ENCODE measurements around the gene CTLA4.

The CTLA4 gene

GRCh38 chr2:203886661-203887151, 19.1 kb downstream of the CTLA4 start:
- H3K36me3 ChIP-seq, result no peaks in the 10 kb centered on the region
- no peak overlapping the region for H3K4me2 ChIP-seq
- H3K27ac ChIP-seq, result no peak overlapping the region
- H4K20me1 ChIP-seq, result no peaks in the 10 kb centered on the region
- no peak for TF ChIP-seq Cebpa-rat (IDR thresholded peaks at IDR 0.05)
- no peak overlapping the region for H3K4me3 ChIP-seq
- no peak overlapping the region for H3K9ac ChIP-seq
- H3K4me1 ChIP-seq, result no peaks in the 10 kb centered on the region
- H3K9me3 ChIP-seq, result no peaks in the 10 kb centered on the region
- no peaks in the 10 kb centered on the region for H3K27me3 ChIP-seq

GRCh38 chr2:203887677-203888076, 20.1 kb downstream of the CTLA4 start:
- H3K9ac ChIP-seq, result no peak overlapping the region
- H3K4me3 ChIP-seq, result no peak overlapping the region
- H3K4me1 ChIP-seq, result no peaks in the 10 kb centered on the region
- no peak overlapping the region for H3K4me2 ChIP-seq
- no peak overlapping the region for H3K27ac ChIP-seq
- no peak for TF ChIP-seq Cebpa-rat (IDR thresholded peaks at IDR 0.05)
- H4K20me1 ChIP-seq, result no peaks in the 10 kb centered on the region
- no peaks in the 10 kb centered on the region for H3K9me3 ChIP-seq
- H3K36me3 ChIP-seq, result no peaks in the 10 kb centered on the region
- no peaks in the 10 kb centered on the region for H3K27me3 ChIP-seq

GRCh38 chr2:203889542-203889941, 22.0 kb downstream of the CTLA4 start:
- Histone ChIP-seq H3K9ac (no peak overlapping the region), H3K4me3 (no peak overlapping the region), H3K27ac (no peak overlapping the region), H3K27me3 (no peaks in the 10 kb centered on the region), H3K9me3 (no peaks in the 10 kb centered on the region), H3K4me2 (no peak overlapping the region), H3K36me3 (no peaks in the 10 kb centered on the region), H4K20me1 (no peaks in the 10 kb centered on the region), H3K4me1 (no peaks in the 10 kb centered on the region)
- no peak for TF ChIP-seq Cebpa-rat (IDR thresholded peaks at IDR 0.05)

GRCh38 chr2:203889944-203890343, 22.4 kb downstream of the CTLA4 start:
- Histone ChIP-seq H3K9ac (no peak overlapping the region), H3K4me1 (no peaks in the 10 kb centered on the region)
- no peak for TF ChIP-seq Cebpa-rat (IDR thresholded peaks at IDR 0.05)

GRCh38 chr2:203890733-203891132, 23.2 kb downstream of the CTLA4 start:
- Histone ChIP-seq H3K27ac (no peak overlapping the region), H3K27me3 (no peaks in the 10 kb centered on the region), H3K9ac (no peak overlapping the region), H4K20me1 (no peaks in the 10 kb centered on the region), H3K4me1 (no peaks in the 10 kb centered on the region), H3K36me3 (no peaks in the 10 kb centered on the region), H3K4me2 (no peak overlapping the region), H3K4me3 (no peak overlapping the region), H3K9me3 (no peaks in the 10 kb centered on the region)
- no peak for TF ChIP-seq Cebpa-rat (IDR thresholded peaks at IDR 0.05)

More at GRCh38 chr2:203889944-203890343, 22.4 kb downstream of the CTLA4 start:
- no peak overlapping the region for H3K4me2 ChIP-seq
- no peak overlapping the region for H3K27ac ChIP-seq
- no peaks in the 10 kb centered on the region for H3K27me3 ChIP-seq
- no peaks in the 10 kb centered on the region for H3K36me3 ChIP-seq
- no peak overlapping the region for H3K4me3 ChIP-seq
- H4K20me1 ChIP-seq, result no peaks in the 10 kb centered on the region
- H3K9me3 ChIP-seq, result no peaks in the 10 kb centered on the region

- Histone ChIP-seq H3K27me3 (no peaks in the 10 kb centered on the region), H3K36me3 (no peaks in the 10 kb centered on the region), H3K9ac (no peak overlapping the region), H3K4me2 (no peak overlapping the region), H3K4me1 (no peaks in the 10 kb centered on the region), H3K27ac (no peak overlapping the region), H3K9me3 (no peaks in the 10 kb centered on the region), H4K20me1 (no peaks in the 10 kb centered on the region), H3K4me3 (no peak overlapping the region)
- no peak for TF ChIP-seq Cebpa-rat (IDR thresholded peaks at IDR 0.05)
Observed at GRCh38 chr2:203891474-203891873, 23.9 kb downstream of the CTLA4 start.

GRCh38 chr2:203892207-203892606, 24.6 kb downstream of the CTLA4 start:
- H3K27me3 ChIP-seq, result no peaks in the 10 kb centered on the region
- TF ChIP-seq Cebpa-rat (IDR thresholded peaks at IDR 0.05), result no peak
- no peaks in the 10 kb centered on the region for H3K36me3 ChIP-seq
- no peaks in the 10 kb centered on the region for H3K9me3 ChIP-seq
- no peaks in the 10 kb centered on the region for H3K4me1 ChIP-seq
- no peaks in the 10 kb centered on the region for H4K20me1 ChIP-seq
- H3K9ac ChIP-seq, result no peak overlapping the region
- H3K4me2 ChIP-seq, result no peak overlapping the region
- no peak overlapping the region for H3K27ac ChIP-seq
- H3K4me3 ChIP-seq, result no peak overlapping the region

- H3K4me3 ChIP-seq, result no peak overlapping the region
- no peaks in the 10 kb centered on the region for H3K4me1 ChIP-seq
- H4K20me1 ChIP-seq, result no peaks in the 10 kb centered on the region
- TF ChIP-seq Cebpa-rat (IDR thresholded peaks at IDR 0.05), result no peak
- no peak overlapping the region for H3K9ac ChIP-seq
- H3K4me2 ChIP-seq, result no peak overlapping the region
- H3K36me3 ChIP-seq, result no peaks in the 10 kb centered on the region
- no peaks in the 10 kb centered on the region for H3K9me3 ChIP-seq
- H3K27ac ChIP-seq, result no peak overlapping the region
- no peaks in the 10 kb centered on the region for H3K27me3 ChIP-seq
Observed at GRCh38 chr2:203893401-203893800, 25.8 kb downstream of the CTLA4 start.

GRCh38 chr2:203893840-203894239, 26.3 kb downstream of the CTLA4 start:
- H3K9ac ChIP-seq, result no peak overlapping the region
- no peaks in the 10 kb centered on the region for H4K20me1 ChIP-seq
- no peaks in the 10 kb centered on the region for H3K27me3 ChIP-seq
- TF ChIP-seq Cebpa-rat (IDR thresholded peaks at IDR 0.05), result no peak
- H3K9me3 ChIP-seq, result no peaks in the 10 kb centered on the region
- H3K4me3 ChIP-seq, result no peak overlapping the region
- H3K4me1 ChIP-seq, result no peaks in the 10 kb centered on the region
- no peak overlapping the region for H3K4me2 ChIP-seq
- H3K27ac ChIP-seq, result no peak overlapping the region
- H3K36me3 ChIP-seq, result no peaks in the 10 kb centered on the region

- H3K4me2 ChIP-seq, result no peak overlapping the region
- no peaks in the 10 kb centered on the region for H3K9me3 ChIP-seq
- no peaks in the 10 kb centered on the region for H3K36me3 ChIP-seq
- no peak overlapping the region for H3K27ac ChIP-seq
- no peaks in the 10 kb centered on the region for H3K4me1 ChIP-seq
- no peak overlapping the region for H3K9ac ChIP-seq
- no peaks in the 10 kb centered on the region for H4K20me1 ChIP-seq
- no peaks in the 10 kb centered on the region for H3K27me3 ChIP-seq
- TF ChIP-seq Cebpa-rat (IDR thresholded peaks at IDR 0.05), result no peak
- H3K4me3 ChIP-seq, result no peak overlapping the region
Observed at GRCh38 chr2:203894262-203894661, 26.7 kb downstream of the CTLA4 start.

GRCh38 chr2:203897544-203897943, 30.0 kb downstream of the CTLA4 start:
- Histone ChIP-seq H4K20me1 (no peaks in the 10 kb centered on the region), H3K27ac (no peak overlapping the region), H3K4me3 (no peak overlapping the region), H3K27me3 (no peaks in the 10 kb centered on the region), H3K36me3 (no peaks in the 10 kb centered on the region), H3K4me1 (no peaks in the 10 kb centered on the region), H3K9me3 (peaks cover 13% of the 10 kb centered on the region), H3K9ac (no peak overlapping the region), H3K4me2 (no peak overlapping the region)
- TF ChIP-seq Cebpa-rat (IDR thresholded peaks at IDR 0.05), result no peak

Measured in BLaER1 (cell line).